Vagina (tissue), 2 donors: ENCODE data around the gene BRICD5. TPM values are rescaled to one million over a fixed set of nuclear protein-coding genes. Genes with fewer than 3 reads are reported as not detected.
"Not testable (repeated sequence)": the region's sequence is repeated elsewhere in the genome, so short reads cannot be mapped to it uniquely, and the experiment has no call there.

Experiments used
- DNase-seq, 2 donors: peaks; one replicate each; pipeline ENCODE4 v3.0.0-alpha.2; 2017; ENCODE audit errors: extremely low spot score in 2 of 2
- H3K27ac ChIP-seq: fragments of 200-600 bp; sonication (generic); one replicate; pipeline ENCODE4 v1.5.1; 2019
- H3K27me3 ChIP-seq: fragments of 200-600 bp; sonication (generic); one replicate; pipeline ENCODE4 v1.5.1; 2019
- H3K36me3 ChIP-seq, 2 donors: fragments of 200-600 bp; sonication (generic); one replicate each; pipeline ENCODE4 v1.5.1; 2017 to 2019
- H3K4me1 ChIP-seq: fragments of 200-600 bp; sonication (generic); one replicate; pipeline ENCODE4 v1.5.1; 2019
- H3K4me3 ChIP-seq, 2 donors: fragments of 200-600 bp; sonication (generic); 1 replicate in 1 of 2; 2 replicates in 1 of 2; pipeline ENCODE4 v1.5.1; 2016 to 2019
- H3K9me3 ChIP-seq: fragments of 200-600 bp; sonication (generic); one replicate; pipeline ENCODE4 v1.5.1; 2019
- CTCF ChIP-seq, 3 experiments: fragments of 450-650 bp in 2 of 3; fragments of 200-600 bp in 1 of 3; sonication (generic) in 1 of 3; IDR thresholded peaks; one replicate each; pipeline ENCODE4 v1.5.1; 2017 to 2019; ENCODE audit warnings: antibody characterized with exemption in 3 of 3, mild to moderate bottlenecking in 2 of 3, moderate library complexity in 2 of 3
- POLR2A ChIP-seq, 2 donors: fragments of 450-650 bp; IDR thresholded peaks; one replicate each; pipeline ENCODE4 v1.6.1; 2017; ENCODE audit warnings: antibody characterized with exemption in 2 of 2, mild to moderate bottlenecking in 2 of 2, moderate library complexity in 2 of 2
- POLR2AphosphoS5 ChIP-seq, 2 donors: sonication (generic); formaldehyde crosslinking; IDR thresholded peaks; one replicate each; pipeline ENCODE4 v1.9.0; 2017; ENCODE audit warnings: antibody characterized with exemption in 2 of 2, mild to moderate bottlenecking in 2 of 2, low read depth in 1 of 2; ENCODE audit not compliant: insufficient read depth in 1 of 2
- intact Hi-C: fragments of 100-400 bp; cut with DNase I; formaldehyde crosslinking; loops from one replicate; pipeline ENCODE4 v1.15.1; 2023
- total RNA-seq: library from RNA; depleted of rRNA; stranded (reverse); fragments of >200 nt; gene quantifications from one replicate; pipeline ENCODE4 v1.2.3, GENCODE V29; 2016

The BRICD5 gene
- total RNA-seq, 1 donor from 2014 or later, result 9.6 TPM

GRCh38 chr16:2243031-2243528 is 32.4 kb upstream of the BRICD5 start:
- Histone ChIP-seq H3K27ac (no peak overlapping the region), H3K27me3 (no peaks in the 10 kb centered on the region), H3K9me3 (no peaks in the 10 kb centered on the region), H3K4me1 (no peaks in the 10 kb centered on the region), H3K36me3 (peaks cover 0 to 40% of the 10 kb centered on the region in 2 donors), H3K4me3 (no peak overlapping the region)
- DNase-seq, result no peak
- no peak for TF ChIP-seq CTCF (IDR thresholded peaks at IDR 0.05)
- TF ChIP-seq POLR2A (IDR thresholded peaks at IDR 0.05), result no peak
- no peak for TF ChIP-seq POLR2AphosphoS5 (IDR thresholded peaks at IDR 0.05; ENCODE audit: insufficient read depth in 1 of 2, low read depth in 1 of 2)
- intact Hi-C loops, result no loop called here

GRCh38 chr16:2242598-2242997 is 31.9 kb upstream of the BRICD5 start:
- H3K4me1 ChIP-seq, result peaks cover 4% of the 10 kb centered on the region
- TF ChIP-seq POLR2A (IDR thresholded peaks at IDR 0.05) (no peak), CTCF (IDR thresholded peaks at IDR 0.05) (no peak), POLR2AphosphoS5 (IDR thresholded peaks at IDR 0.05; ENCODE audit: insufficient read depth in 1 of 2, low read depth in 1 of 2) (no peak)
- H3K9me3 ChIP-seq, result no peaks in the 10 kb centered on the region
- DNase-seq, result no peak
- no peak overlapping the region for H3K4me3 ChIP-seq
- peaks cover 0 to 40% of the 10 kb centered on the region in 2 donors for H3K36me3 ChIP-seq
- H3K27me3 ChIP-seq, result peaks cover under 1% of the 10 kb centered on the region
- no peak overlapping the region for H3K27ac ChIP-seq
- intact Hi-C loops, result no loop called here

- Histone ChIP-seq H3K36me3 (peaks cover 0 to 29% of the 10 kb centered on the region in 2 donors), H3K4me1 (peaks cover 22% of the 10 kb centered on the region)
- H3K9me3 ChIP-seq, DNase-seq, intact Hi-C loops, H3K4me3 ChIP-seq, H3K27me3 ChIP-seq, H3K27ac ChIP-seq: not testable (repeated sequence)
Observed at GRCh38 chr16:2240331-2240730, 29.7 kb upstream of the BRICD5 start.

GRCh38 chr16:2238838-2239675 is 28.4 kb upstream of the BRICD5 start:
- intact Hi-C loops, result no loop called here
- peaks cover 22% of the 10 kb centered on the region for H3K4me1 ChIP-seq
- H3K27me3 ChIP-seq, result peaks cover 9% of the 10 kb centered on the region
- peaks cover 0 to 30% of the 10 kb centered on the region in 2 donors for H3K36me3 ChIP-seq
- no peaks in the 10 kb centered on the region for H3K9me3 ChIP-seq
- TF ChIP-seq CTCF (IDR thresholded peaks at IDR 0.05) (no peak), POLR2A (IDR thresholded peaks at IDR 0.05) (no peak), POLR2AphosphoS5 (IDR thresholded peaks at IDR 0.05; ENCODE audit: insufficient read depth in 1 of 2, low read depth in 1 of 2) (no peak)
- no peak overlapping the region for H3K4me3 ChIP-seq
- no peak for DNase-seq
- no peak overlapping the region for H3K27ac ChIP-seq

GRCh38 chr16:2238150-2238837 is 27.6 kb upstream of the BRICD5 start:
- intact Hi-C loops, result no loop called here
- Histone ChIP-seq H3K4me1 (peaks cover 22% of the 10 kb centered on the region), H3K9me3 (no peaks in the 10 kb centered on the region), H3K27me3 (peaks cover 9% of the 10 kb centered on the region), H3K27ac (no peak overlapping the region), H3K4me3 (no peak overlapping the region), H3K36me3 (peaks cover 0 to 34% of the 10 kb centered on the region in 2 donors)
- DNase-seq, result no peak
- TF ChIP-seq POLR2A (IDR thresholded peaks at IDR 0.05) (no peak), POLR2AphosphoS5 (IDR thresholded peaks at IDR 0.05; ENCODE audit: insufficient read depth in 1 of 2, low read depth in 1 of 2) (no peak), CTCF (IDR thresholded peaks at IDR 0.05) (no peak)
